HL-60 (cell line): ENCODE results near the gene SETDB2.

Experiments
- GABPA ChIP-seq: IDR thresholded peaks from 2 replicates; pipeline ENCODE4 v1.6.1; 2012; ENCODE audit warnings: low read depth
- POLR2AphosphoS5 ChIP-seq: IDR thresholded peaks from 2 replicates; pipeline ENCODE4 v1.6.1; 2012; ENCODE audit warnings: low read depth
- REST ChIP-seq: IDR thresholded peaks from 2 replicates; pipeline ENCODE4 v1.6.1; 2012; ENCODE audit warnings: low read depth; ENCODE audit not compliant: insufficient replicate concordance
- SPI1 ChIP-seq: IDR thresholded peaks from 2 replicates; pipeline ENCODE4 v1.6.1; 2012; ENCODE audit warnings: low read depth, mild to moderate bottlenecking, borderline replicate concordance
- TF ChIP-seq, protein P1 (sequence below): IDR thresholded peaks from one replicate; pipeline ENCODE4 v1.5.1; 2011; ENCODE audit warnings: low read length, control low read depth, inconsistent platforms; ENCODE audit not compliant: insufficient read depth

- TF ChIP-seq, protein P1, sequence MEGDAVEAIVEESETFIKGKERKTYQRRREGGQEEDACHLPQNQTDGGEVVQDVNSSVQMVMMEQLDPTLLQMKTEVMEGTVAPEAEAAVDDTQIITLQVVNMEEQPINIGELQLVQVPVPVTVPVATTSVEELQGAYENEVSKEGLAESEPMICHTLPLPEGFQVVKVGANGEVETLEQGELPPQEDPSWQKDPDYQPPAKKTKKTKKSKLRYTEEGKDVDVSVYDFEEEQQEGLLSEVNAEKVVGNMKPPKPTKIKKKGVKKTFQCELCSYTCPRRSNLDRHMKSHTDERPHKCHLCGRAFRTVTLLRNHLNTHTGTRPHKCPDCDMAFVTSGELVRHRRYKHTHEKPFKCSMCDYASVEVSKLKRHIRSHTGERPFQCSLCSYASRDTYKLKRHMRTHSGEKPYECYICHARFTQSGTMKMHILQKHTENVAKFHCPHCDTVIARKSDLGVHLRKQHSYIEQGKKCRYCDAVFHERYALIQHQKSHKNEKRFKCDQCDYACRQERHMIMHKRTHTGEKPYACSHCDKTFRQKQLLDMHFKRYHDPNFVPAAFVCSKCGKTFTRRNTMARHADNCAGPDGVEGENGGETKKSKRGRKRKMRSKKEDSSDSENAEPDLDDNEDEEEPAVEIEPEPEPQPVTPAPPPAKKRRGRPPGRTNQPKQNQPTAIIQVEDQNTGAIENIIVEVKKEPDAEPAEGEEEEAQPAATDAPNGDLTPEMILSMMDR = no peak
- no peak for TF ChIP-seq POLR2AphosphoS5
- TF ChIP-seq SPI1 = no peak
- no peak for TF ChIP-seq GABPA
- TF ChIP-seq REST = no peak
Observed at GRCh38 chr13:49498206-49498605, 54.1 kb downstream of the SETDB2 start.
